NCI-H1930 (cell line): ENCODE results near the gene DISC1.

Source experiments
- DNase-seq, 2 experiments: peaks; one replicate each; lab custom pipeline; 2025; lab: John Stamatoyannopoulos, UW

The DISC1 gene

GRCh38 chr1:232045139-232045994, 418.8 kb downstream of the DISC1 start:
- no peak for DNase-seq

- DNase-seq, result no peak
Observed at GRCh38 chr1:232046451-232047306, 420.1 kb downstream of the DISC1 start.

- no peak for DNase-seq
Observed at GRCh38 chr1:232047473-232047872, 420.9 kb downstream of the DISC1 start.

GRCh38 chr1:232048481-232048880, 421.9 kb downstream of the DISC1 start:
- DNase-seq, result no peak

GRCh38 chr1:232049335-232049734, 422.7 kb downstream of the DISC1 start:
- no peak for DNase-seq

GRCh38 chr1:232057217-232057895, 430.8 kb downstream of the DISC1 start:
- DNase-seq, result no peak

- no peak for DNase-seq
Observed at GRCh38 chr1:232057896-232058274, 431.3 kb downstream of the DISC1 start.

- DNase-seq, result no peak
Observed at GRCh38 chr1:232059726-232060374, 433.3 kb downstream of the DISC1 start.

- no peak for DNase-seq
Observed at GRCh38 chr1:232062967-232063366, 436.4 kb downstream of the DISC1 start.

GRCh38 chr1:232066521-232066920, 439.9 kb downstream of the DISC1 start:
- DNase-seq, result no peak

- DNase-seq, result no peak
Observed at GRCh38 chr1:232074265-232074664, 447.7 kb downstream of the DISC1 start.

- DNase-seq, result no peak
Observed at GRCh38 chr1:232077809-232078208, 451.2 kb downstream of the DISC1 start.

GRCh38 chr1:232084584-232085223, 458.1 kb downstream of the DISC1 start:
- no peak for DNase-seq

- DNase-seq, result no peak
Observed at GRCh38 chr1:232090816-232091215, 464.2 kb downstream of the DISC1 start.
